Spleen (tissue), 7 donors: ENCODE measurements around the gene CHRNE.

ENCODE experiments used
- POLR2AphosphoS5 ChIP-seq, 3 donors: sonication (generic); formaldehyde crosslinking; IDR thresholded peaks; one replicate each; pipeline ENCODE4 v1.5.1; 2017; ENCODE audit warnings: antibody characterized with exemption in 3 of 3
- TF ChIP-seq, protein P1 (sequence below), 11 experiments: fragments of 200-600 bp in 7 of 11; fragments of 450-650 bp in 4 of 11; sonication (generic) in 4 of 11; IDR thresholded peaks in 8 of 11; conservative IDR thresholded peaks in 3 of 11; 1 replicate in 7 of 11; 2 replicates in 4 of 11; pipeline versions ENCODE4 v1.4.0 to v1.8.0; 2016 to 2021; ENCODE audit warnings: antibody characterized with exemption in 11 of 11, inconsistent platforms in 4 of 11, mild to moderate bottlenecking in 1 of 11
- donor health status: DM: no; HTN: no; CAD: no; lungs with moderate emphysema.
- donor health status: DM: no; HTN: no; CAD: no.
- donor health status: DM: no; HTN: no; CAD: no.

- TF ChIP-seq, protein P1, sequence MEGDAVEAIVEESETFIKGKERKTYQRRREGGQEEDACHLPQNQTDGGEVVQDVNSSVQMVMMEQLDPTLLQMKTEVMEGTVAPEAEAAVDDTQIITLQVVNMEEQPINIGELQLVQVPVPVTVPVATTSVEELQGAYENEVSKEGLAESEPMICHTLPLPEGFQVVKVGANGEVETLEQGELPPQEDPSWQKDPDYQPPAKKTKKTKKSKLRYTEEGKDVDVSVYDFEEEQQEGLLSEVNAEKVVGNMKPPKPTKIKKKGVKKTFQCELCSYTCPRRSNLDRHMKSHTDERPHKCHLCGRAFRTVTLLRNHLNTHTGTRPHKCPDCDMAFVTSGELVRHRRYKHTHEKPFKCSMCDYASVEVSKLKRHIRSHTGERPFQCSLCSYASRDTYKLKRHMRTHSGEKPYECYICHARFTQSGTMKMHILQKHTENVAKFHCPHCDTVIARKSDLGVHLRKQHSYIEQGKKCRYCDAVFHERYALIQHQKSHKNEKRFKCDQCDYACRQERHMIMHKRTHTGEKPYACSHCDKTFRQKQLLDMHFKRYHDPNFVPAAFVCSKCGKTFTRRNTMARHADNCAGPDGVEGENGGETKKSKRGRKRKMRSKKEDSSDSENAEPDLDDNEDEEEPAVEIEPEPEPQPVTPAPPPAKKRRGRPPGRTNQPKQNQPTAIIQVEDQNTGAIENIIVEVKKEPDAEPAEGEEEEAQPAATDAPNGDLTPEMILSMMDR (IDR thresholded peaks at IDR 0.05 in 8 of 11, conservative IDR thresholded peaks at IDR 0.05 in 3 of 11): no peak
- peak in 1 of 3 donors; percentile 69 for TF ChIP-seq POLR2AphosphoS5 (IDR thresholded peaks at IDR 0.05)
Measured at GRCh38 chr17:4932756-4933155, 29.9 kb upstream of the CHRNE start.
